Measurements from ENCODE around the gene MED6.

DNA sequence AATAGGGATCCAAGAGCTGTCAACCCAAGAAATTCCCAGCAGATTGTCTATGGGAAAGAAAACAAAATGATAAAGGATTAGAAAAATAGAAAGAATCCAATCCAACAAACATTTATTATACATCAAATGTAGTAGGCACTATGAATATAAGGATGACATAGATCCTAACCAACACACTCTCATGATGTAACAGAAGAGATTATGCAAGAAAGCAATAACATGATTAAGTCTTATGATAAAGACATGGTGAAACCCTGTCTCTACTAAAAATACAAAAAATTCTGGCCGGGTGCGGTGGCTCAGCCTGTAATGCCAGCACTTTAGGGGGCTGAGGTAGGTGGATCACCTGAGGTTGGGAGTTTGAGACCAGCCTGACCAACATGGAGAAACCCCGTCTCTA lies 2.7 kb downstream of the MED6 start:
- TF ChIP-seq, protein P1, sequence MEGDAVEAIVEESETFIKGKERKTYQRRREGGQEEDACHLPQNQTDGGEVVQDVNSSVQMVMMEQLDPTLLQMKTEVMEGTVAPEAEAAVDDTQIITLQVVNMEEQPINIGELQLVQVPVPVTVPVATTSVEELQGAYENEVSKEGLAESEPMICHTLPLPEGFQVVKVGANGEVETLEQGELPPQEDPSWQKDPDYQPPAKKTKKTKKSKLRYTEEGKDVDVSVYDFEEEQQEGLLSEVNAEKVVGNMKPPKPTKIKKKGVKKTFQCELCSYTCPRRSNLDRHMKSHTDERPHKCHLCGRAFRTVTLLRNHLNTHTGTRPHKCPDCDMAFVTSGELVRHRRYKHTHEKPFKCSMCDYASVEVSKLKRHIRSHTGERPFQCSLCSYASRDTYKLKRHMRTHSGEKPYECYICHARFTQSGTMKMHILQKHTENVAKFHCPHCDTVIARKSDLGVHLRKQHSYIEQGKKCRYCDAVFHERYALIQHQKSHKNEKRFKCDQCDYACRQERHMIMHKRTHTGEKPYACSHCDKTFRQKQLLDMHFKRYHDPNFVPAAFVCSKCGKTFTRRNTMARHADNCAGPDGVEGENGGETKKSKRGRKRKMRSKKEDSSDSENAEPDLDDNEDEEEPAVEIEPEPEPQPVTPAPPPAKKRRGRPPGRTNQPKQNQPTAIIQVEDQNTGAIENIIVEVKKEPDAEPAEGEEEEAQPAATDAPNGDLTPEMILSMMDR (IDR thresholded peaks at IDR 0.05): no peak
- TF ChIP-seq POLR2A (IDR thresholded peaks at IDR 0.05): no peak

All from stomach (tissue), 4 donors.